Amniotic epithelial cell (primary cell): Measurements from ENCODE around the gene ABCA4.

Source experiments
- DNase-seq: peaks from one replicate; pipeline ENCODE4 v3.0.0-alpha.2; 2010; ENCODE audit warnings: low read depth

ABCA4 gene

DNA sequence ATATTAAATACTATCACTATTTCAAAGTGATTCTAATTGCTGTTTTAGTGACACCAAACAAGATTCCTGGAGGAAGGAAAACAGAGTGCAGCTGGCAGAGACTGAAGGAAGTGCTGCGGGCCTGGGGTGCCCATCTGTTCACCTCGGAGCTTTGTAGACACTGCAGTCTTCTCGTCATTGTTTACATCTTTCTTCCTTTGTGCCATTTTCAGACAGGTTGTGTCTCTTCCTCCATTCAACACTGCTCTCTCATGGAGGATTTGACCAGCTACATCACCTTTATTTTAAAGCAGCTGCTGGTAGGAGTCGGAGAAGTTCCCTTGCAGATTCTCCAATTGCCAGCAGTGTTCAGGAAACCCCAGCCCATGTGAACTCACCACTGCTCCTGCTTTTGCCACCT lies 37.3 kb downstream of the ABCA4 start:
- DNase-seq, result no peak

GRCh38 chr1:94081566-94082344 lies 39.2 kb downstream of the ABCA4 start:
- peak; percentile 65 for DNase-seq

GRCh38 chr1:94079989-94080388 lies 41.0 kb downstream of the ABCA4 start:
- DNase-seq, result no peak

DNA sequence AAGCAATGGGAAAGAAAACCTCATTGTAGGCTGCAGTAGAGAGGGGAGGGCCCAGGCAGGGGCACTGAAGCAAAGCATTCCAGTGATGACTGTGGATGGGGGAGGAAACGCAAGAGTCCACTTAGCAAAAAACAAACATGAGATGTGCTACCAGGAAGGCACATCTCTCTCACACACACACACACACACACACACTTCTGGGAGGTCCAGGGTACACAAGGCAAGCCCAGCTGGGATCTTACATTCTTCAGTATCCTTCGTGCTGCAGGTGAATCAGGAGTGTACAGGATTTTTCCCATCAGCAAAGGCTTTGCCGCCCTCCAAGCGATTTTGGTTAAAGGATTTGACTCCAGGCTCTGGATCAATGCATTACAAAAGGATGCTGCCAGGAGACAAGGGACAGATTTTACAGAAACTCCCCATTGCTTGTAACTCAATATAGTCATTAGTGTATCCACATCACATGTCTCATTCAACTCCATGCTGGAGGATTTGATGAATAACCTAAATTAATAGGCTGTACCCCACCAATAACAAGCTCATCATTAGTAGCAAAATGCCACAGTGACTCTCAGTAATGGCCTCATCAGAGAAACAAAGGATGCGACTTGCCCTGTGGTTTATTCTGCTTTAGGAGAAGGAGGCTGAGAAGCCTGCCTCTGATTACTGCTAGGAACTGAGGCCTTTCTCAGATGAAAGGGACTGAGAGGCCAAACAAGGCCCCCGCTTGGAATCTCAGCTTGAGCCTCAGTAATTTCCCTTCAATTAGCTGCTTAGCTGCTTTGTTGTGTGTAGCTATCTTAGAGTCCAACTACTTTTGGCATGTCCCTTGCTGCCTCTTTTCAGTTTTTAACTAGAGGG lies 41.6 kb downstream of the ABCA4 start:
- no peak for DNase-seq

DNA sequence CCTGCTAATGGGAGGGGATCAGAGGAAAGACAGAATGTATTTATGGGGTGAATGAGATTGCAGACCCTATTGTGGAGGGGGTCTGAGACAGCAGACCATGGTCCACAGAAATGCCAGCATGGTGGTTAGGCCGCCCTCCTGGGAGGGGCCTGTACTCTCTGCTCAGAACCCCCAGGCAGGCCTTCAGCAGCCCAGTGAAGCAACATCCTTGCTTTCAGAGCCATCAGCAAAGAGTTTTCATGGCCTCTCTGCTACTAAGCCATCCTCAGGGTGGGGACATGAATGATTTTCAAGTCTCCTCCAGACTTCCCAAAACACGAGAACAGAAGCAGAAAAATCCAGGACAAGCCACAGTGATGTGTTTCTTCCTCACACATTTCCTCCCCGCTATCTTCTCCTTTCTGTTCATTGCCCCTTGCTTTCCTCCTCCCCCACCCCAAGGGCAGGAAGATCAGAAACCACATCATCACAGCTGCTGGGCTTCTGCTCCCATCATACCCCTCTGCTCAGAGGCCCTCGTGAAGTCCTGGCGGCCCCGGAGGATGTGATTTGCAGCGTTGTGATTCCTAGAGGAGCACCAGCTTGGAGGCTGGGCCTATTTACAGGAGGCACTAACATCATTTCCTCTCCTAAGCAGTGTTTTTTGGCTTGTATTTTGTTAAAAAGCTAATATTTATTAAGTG lies 48.0 kb downstream of the ABCA4 start:
- DNase-seq, result no peak

- DNase-seq, result no peak
These were observed 49.0 kb downstream of the ABCA4 start for GRCh38 chr1:94071976-94072375.

GRCh38 chr1:94071391-94071790 lies 49.6 kb downstream of the ABCA4 start:
- DNase-seq, result no peak

- DNase-seq, result no peak
These were observed 50.1 kb downstream of the ABCA4 start for GRCh38 chr1:94070865-94071264.

- no peak for DNase-seq
These were observed 51.0 kb downstream of the ABCA4 start for GRCh38 chr1:94069919-94070285.

GRCh38 chr1:94068999-94069918 lies 51.7 kb downstream of the ABCA4 start:
- DNase-seq, result peak; percentile 22

- no peak for DNase-seq
These were observed 52.6 kb downstream of the ABCA4 start for GRCh38 chr1:94068096-94068998.

GRCh38 chr1:94067196-94067595 lies 53.8 kb downstream of the ABCA4 start:
- peak; percentile 63 for DNase-seq

DNA sequence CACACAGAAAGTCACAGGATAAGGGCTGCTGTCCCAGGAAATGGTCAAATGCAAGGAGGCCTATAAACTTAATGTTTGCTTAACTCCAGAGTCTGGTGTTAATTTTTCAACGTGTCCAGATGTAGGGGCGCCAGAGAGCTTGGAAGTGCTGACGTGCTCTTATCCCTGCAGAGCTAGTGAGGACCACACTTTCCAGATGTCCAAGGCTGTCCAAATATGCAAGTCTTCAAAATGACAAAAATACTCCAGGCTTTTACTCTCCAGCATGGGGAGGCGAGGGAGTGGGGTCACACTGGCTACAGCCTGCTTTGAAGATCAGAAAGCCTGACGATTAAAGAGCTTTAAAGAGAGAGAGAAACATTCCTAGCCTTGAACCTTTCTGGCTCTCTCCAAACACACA lies 57.6 kb downstream of the ABCA4 start:
- peak; percentile 54 for DNase-seq

GRCh38 chr1:94061513-94062443 lies 59.2 kb downstream of the ABCA4 start:
- peak; percentile 60 for DNase-seq

DNA sequence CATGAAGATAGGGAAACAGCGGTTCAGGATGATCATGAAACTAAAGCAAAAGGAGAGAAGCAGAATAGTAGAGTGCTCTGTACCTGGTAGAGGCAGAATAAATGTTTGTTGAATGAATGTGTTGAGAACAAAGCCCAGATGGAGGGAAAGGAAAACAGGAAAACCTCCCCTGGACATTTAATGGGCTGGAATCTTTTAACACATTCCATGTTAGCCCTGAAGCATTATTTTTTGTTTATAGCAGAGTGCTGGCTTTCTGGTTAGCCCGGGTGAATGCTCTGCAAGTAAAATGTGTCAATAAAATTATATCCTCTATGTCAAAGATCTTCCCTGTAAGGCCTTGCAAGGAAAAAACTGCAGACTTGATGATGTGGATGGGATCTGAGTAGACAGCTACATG lies 60.2 kb downstream of the ABCA4 start:
- DNase-seq, result no peak

DNA sequence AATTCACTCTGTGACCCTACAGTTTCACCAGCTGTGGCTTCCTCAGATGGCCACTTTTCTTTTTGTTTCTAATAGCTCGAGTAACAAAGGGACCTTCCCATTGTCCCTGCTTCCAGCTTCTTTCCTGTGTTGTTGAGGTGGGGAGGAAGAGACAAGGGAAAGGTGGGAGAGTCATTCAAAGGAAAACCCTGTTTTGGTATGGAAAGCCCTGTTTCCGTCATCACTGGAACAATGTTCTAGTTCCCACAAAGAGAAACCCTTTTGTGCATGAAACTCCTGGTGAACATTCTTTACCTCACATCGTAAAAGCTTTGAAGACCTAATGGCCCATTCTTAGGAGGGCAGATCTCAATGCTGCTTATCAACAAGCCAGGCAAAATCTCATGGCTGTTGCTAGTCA lies 62.2 kb downstream of the ABCA4 start:
- DNase-seq, result no peak

- no peak for DNase-seq
These were observed 64.0 kb downstream of the ABCA4 start for GRCh38 chr1:94056996-94057395.

GRCh38 chr1:94056171-94056570 lies 64.8 kb downstream of the ABCA4 start:
- no peak for DNase-seq

- no peak for DNase-seq
These were observed 65.4 kb downstream of the ABCA4 start for GRCh38 chr1:94055459-94056122.
